GM12891 (cell line): ENCODE results near the gene MUCL3.

Source experiments
- POLR2AphosphoS5 ChIP-seq: IDR thresholded peaks from 2 replicates; pipeline ENCODE4 v1.6.1; 2011; ENCODE audit warnings: low read depth, low read length, control low read depth
- TAF1 ChIP-seq: IDR thresholded peaks from 2 replicates; pipeline ENCODE4 v1.6.1; 2011; ENCODE audit warnings: low read depth, low read length, control low read depth

- TF ChIP-seq POLR2AphosphoS5 (no peak), TAF1 (no peak)
Measured at GRCh38 chr6:30893666-30894065, 47.1 kb upstream of the MUCL3 start.
